NCI-H524 (cell line): ENCODE data around the gene KLHDC3.
"Not testable (repeated sequence)": the region's sequence is repeated elsewhere in the genome, so short reads cannot be mapped to it uniquely, and the experiment has no call there.

Source experiments
- DNase-seq, 2 experiments: peaks; one replicate each; lab custom pipeline; 2025; lab: John Stamatoyannopoulos, UW

KLHDC3 gene

GRCh38 chr6:43029120-43029519, 15.1 kb downstream of the KLHDC3 start:
- no peak for DNase-seq

- no peak for DNase-seq
Measured at GRCh38 chr6:43032326-43032725, 18.3 kb downstream of the KLHDC3 start.

- DNase-seq = no peak
Measured at GRCh38 chr6:43033496-43034189, 19.6 kb downstream of the KLHDC3 start.

DNA sequence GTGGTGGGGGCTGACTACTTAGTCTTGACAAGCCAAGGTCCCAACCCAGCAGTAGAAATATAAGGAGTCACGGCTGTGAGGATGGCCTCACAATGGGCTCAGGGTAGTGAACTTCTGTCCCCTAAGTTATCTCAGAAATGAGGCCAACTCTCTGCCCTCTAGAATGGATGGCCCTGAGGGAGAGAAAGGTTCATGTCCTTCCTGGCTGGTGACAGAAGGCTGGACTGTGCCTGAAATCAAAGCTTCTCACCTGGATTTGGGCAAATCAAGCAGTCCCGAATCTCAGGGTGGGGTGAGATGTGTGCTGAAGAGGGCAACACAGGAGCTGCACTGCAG, 20.1 kb downstream of the KLHDC3 start:
- no peak for DNase-seq

GRCh38 chr6:43035495-43036194, 21.6 kb downstream of the KLHDC3 start:
- no peak for DNase-seq

DNA sequence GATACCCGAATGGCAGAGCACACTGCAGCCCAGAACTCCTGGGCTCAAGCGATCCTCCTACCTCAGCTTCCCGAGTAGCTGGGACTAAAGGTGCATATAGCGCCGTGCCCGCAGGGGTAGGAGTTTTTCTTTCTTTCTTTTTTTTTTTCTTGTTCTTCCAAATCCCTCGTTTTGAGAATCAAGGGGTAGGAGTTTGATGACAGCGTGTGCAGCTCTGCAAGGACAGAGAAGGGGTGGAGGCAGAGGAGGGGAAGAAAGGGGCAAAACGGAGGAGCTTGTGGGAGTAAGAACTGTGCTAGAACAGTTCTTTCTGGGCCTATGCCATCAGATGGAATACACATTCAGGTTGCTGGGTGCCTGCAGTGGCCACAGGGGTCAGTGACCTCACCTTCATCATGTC, 22.7 kb downstream of the KLHDC3 start:
- no peak for DNase-seq

- DNase-seq = no peak
Measured at GRCh38 chr6:43037197-43037596, 23.1 kb downstream of the KLHDC3 start.

GRCh38 chr6:43037706-43038105, 23.7 kb downstream of the KLHDC3 start:
- no peak for DNase-seq

DNA sequence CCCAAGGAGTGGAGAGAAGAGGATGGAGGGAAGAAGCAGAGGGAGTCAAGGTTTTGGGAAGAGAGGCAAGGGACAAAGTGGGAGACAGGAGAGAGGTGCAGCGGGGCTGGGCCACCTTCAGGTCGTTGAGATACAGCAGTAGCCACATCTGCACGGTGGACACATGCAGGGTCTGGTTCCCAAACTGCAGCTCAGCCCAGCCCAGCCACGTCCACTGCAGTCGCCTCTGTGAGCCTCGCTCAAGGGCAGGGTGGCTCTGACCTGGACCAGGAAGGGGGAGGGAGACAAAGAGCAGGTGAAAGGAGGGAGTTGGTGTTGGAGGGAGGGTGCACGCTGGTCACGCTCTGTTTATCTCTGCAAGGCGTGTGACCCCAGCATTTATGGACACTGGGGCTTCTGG, 24.7 kb downstream of the KLHDC3 start:
- no peak for DNase-seq

DNA sequence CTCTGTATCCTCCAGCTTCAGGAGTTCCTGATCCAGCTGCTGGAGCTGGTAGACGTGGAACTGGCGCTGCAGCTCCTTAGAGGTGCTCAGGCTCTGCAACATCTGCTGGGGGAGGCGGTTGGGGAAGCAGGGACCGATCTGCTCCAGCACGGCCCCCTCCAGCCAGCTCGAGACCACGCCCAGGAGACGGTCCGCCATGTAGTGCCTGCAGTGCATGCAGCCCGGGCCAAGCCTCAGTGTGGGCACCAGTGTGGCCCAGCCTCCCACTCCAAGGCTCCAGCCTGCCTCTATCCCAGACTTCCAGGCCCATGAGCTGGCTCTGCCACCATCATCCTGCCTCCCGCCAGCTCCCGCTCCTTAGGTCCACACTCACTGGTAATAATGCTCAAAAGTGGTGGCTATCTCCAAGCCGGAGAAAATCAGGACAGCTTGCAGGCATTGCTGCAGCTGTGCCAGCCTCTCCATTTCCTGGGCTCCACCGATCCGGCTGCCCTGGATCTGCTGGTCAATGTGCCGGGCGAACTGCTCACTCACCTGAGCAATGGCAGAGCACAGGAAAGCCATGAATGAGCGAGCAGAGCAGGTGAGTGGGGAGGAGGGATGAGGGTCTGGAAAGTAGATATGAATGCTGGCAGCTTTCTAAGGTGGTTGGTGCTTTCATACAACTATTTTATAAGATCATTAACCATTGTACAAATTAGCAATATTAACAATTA, 26.7 kb downstream of the KLHDC3 start:
- no peak for DNase-seq

DNA sequence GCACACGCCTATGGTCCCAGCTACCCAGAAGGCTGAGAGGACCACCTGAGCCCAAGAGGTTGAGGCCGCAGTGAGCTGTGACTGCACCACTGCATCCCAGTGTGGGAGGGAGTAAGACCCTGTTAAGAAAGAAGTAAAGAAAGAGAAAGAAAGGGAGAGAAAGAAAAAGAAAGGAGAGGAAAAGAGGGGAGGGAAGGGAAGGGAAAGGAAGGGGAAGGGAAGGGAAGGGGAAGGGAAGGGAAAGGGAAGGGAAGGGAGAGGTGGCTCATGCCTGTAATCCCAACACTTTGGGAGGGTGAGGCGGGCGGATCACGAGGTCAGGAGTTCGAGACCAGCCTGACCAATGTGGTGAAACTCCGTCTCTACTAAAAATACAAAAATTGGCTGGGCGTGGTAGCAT, 27.4 kb downstream of the KLHDC3 start:
- not testable (repeated sequence) for DNase-seq

DNA sequence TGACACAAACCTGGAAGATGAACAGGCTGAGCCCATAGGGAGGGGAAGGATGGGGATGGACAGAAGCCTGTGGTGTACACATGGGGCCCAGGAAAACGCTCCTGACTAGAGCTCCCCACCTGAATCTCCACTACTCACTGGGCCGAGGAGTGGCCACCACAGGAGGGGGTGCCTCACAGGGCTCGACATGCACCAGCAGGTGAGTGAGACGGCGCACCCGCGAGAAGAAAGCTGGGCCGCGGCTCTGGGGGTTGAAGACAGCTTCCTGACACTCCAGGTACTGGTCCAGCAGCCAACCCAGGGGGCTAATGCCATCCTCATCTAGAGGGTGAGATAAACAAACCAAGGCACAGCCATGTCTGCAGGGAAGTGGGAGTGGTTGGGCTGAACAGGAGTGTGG, 29.3 kb downstream of the KLHDC3 start:
- no peak for DNase-seq

DNA sequence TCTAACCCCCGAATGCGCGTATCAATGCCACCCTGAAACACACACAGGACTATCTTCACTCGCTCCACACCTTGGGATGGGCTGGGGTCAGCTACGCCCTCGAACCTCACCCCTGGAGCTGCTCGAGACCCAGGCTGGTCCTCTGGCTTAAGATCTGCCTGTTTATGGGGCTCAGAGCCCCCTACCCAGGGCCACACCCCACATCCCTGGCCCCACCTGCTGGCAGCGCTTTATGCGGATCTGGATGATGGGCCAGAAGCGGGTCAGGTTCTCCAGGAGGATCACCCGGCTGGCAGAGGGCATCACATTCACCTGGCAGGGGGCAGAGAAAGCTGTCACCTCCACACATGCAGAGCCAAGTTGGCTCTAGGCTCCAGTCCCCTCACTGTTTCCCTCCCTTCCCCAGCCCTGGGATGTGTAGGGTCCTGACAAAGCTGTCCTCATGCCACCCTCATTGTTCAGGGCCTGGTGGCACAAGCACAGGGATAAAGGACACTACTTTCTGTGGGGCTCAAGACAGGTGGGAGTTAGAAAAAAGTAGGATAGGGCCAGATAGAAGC, 31.4 kb downstream of the KLHDC3 start:
- DNase-seq = no peak

- no peak for DNase-seq
Measured at GRCh38 chr6:43047998-43048397, 33.9 kb downstream of the KLHDC3 start.

- DNase-seq = no peak
Measured at GRCh38 chr6:43050981-43051380, 36.9 kb downstream of the KLHDC3 start.

DNA sequence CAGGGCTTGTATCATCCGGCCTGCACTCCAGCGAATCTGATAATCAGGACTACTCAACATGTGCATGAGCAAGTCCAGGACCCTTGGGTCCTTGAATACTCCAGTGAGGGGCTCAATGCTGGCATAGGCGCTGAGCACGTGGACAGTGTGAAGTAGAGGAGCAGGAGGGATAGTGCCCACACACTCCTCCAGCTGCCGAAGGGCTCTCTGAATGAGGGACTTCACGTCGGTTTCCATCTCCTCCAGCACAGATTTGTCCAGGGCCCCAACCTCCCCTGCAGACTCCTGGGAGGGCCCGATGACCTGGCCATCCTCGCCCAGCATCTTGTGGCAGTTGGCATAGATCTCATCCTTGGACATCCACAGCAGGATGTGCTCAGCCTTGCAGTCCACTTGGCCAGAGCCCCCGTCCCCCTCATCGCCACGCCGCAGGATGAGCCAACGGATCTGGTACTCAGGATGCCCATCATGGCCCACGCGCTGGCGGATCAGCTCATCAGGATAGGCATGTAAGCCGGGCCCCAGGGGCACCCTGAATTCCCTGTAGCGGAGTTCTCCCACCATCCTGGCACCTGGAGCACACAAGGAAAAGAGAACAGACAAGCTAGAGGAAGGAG, 38.3 kb downstream of the KLHDC3 start:
- no peak for DNase-seq

GRCh38 chr6:43052842-43053544, 38.9 kb downstream of the KLHDC3 start:
- peak in 1 of 2 experiments; percentile 18 for DNase-seq

DNA sequence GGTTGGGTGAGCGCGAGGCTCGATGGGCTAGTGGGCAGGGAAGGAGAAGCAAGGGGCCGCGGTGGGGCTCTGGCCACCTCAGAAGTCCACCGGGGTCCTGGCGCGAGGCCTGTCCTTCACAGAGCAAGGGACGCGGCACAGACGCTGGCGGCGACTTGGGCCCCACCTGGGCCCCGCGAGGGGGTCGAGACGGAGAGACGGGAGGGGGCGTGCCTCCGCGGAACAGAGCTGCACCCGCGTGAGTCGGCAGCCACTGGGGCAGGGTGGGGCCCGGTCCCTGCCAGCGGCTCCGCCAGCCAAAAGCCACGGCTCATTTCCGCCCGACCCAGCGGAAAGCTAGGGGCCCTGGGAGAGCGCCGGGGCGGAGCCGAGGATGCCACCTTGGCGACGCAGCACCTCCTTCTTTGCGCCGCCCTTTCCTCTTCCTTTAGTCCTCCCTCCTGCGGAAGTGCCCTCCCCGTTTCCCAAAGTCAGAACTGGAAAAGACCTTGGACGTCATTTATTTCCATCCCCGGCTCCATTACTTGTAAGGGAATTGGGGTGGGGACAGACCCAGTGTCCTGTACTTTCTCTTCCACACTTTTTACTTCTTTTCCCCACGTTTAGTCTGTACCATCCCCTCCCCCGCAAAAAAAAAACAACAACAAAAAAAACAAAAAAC, 39.6 kb downstream of the KLHDC3 start, which contains the start of gene CUL7:
TSS of gene CUL7 (minus strand) at position 307 of the 661 bp plus-strand sequence. CDS start 1,063 bp downstream, outside the sequence.
- DNase-seq = peak; percentile 78 to 90

DNA sequence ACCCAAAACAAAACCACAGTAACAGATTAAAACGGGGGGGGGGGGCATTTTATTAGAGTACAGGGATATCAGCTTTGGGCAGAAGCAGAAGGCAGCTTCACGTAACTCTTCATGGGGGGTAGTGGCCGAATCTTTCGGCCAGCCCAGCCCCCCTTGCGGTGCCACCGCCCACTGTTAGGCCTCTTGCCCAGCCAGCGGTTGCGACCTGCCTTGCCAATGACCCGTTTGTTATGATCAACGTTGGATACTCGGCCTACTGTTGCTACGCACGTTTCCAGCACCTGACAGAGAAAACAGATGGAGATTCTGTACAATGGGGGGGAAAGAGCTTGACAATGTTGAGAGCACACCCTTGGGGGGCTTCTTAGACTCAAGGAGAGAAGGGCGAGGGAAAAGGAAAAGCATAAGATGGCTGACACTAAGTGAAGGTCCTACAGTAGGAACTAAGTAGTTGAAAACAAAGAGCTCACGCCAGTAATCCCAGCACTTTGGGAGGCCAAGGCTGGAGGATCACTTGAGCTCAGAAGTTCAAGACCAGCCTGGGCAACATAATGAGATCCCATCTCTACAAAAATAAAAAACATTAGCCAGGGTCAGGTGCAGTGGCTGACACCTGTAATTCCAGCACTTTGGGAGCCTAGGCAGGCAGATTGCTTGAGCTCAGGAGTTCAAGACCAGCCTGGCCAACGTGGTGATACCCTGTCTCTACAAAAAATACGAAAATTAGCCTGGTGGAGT, 40.3 kb downstream of the KLHDC3 start:
- DNase-seq = no peak

DNA sequence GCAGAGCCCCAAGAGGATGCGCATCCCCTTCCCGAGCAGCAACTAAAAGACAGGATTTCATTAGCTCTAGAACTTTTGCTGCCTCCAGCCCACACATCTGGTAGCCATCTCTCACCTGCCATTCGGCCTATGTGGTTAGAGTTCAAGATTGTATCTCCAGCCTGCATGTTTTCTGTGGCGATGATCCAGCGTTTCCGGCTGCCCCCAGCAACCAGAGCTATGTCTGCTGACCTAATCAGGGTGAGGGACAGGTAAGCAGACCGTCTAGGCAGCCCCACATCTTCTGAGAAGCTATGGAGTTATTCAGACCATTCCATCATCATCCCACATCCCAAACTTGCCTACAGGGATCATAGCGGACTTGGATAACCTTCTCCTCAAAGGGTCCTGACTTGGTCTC, 41.9 kb downstream of the KLHDC3 start:
- no peak for DNase-seq
